ENCODE data around the gene PLCL2.

- no peak for TF ChIP-seq SRF (IDR thresholded peaks at IDR 0.05; ENCODE audit: low read depth in 2 of 2, low read length in 2 of 2)
- no peak for TF ChIP-seq RFX5 (IDR thresholded peaks at IDR 0.05; ENCODE audit: low read depth, low read length)
- TF ChIP-seq CREB1 (IDR thresholded peaks at IDR 0.05; ENCODE audit: low read depth), result no peak
- no peak for TF ChIP-seq BACH1 (IDR thresholded peaks at IDR 0.05; ENCODE audit: borderline replicate concordance)
- TF ChIP-seq TARDBP (IDR thresholded peaks at IDR 0.05; ENCODE audit: borderline replicate concordance), result no peak
- TF ChIP-seq ATF3 (IDR thresholded peaks at IDR 0.05; ENCODE audit: borderline replicate concordance, extremely low read depth, low read depth, low read length), result no peak
- no peak for TF ChIP-seq CTCF (IDR thresholded peaks at IDR 0.05 in 2 of 3, conservative IDR thresholded peaks at IDR 0.05 in 1 of 3; ENCODE audit: control insufficient read depth in 2 of 3, extremely low read depth in 1 of 3, insufficient read depth in 1 of 3, low read depth in 3 of 3, low read length in 3 of 3)
- TF ChIP-seq LARP7 (IDR thresholded peaks at IDR 0.05), result no peak
- no peak for TF ChIP-seq EZH2 (IDR thresholded peaks at IDR 0.05; ENCODE audit: borderline replicate concordance, control insufficient read depth, low read depth, low read length)
- TF ChIP-seq EGR1 (IDR thresholded peaks at IDR 0.05; ENCODE audit: borderline replicate concordance in 1 of 2, low read depth in 2 of 2, low read length in 2 of 2), result no peak
Observed at GRCh38 chr3:17076940-17077605, 192.3 kb downstream of the PLCL2 start.

Measured in GM12878 (cell line).